Measurements from ENCODE around the gene C10orf67. TPM values are rescaled to one million over a fixed set of nuclear protein-coding genes. Genes with fewer than 3 reads are reported as not detected.

The C10orf67 gene
- total and polyA plus RNA-seq, 2 donors (not counting 1 experiment from before 2014, with no cell fraction given): not detected

GRCh38 chr10:23174074-23174976 is 170.3 kb downstream of the C10orf67 start:
- TF ChIP-seq EZH2 (IDR thresholded peaks at IDR 0.05; ENCODE audit: borderline replicate concordance, insufficient read depth, low read depth, low read length, poor library complexity, severe bottlenecking) (no peak), CTCF (IDR thresholded peaks at IDR 0.05) (no peak)
- Mint-ChIP-seq H3K4me1 (peaks cover 3% of the 10 kb centered on the region), H3K9me3 (ENCODE audit: insufficient read depth) (no peaks in the 10 kb centered on the region), H3K27ac (no peak overlapping the region), H3K27me3 (peaks cover 68% of the 10 kb centered on the region), H3K4me3 (no peak overlapping the region)
- no peak overlapping the region for H2AFZ ChIP-seq (ENCODE audit: insufficient read depth, low read depth, low read length, poor library complexity, severe bottlenecking)
- ChIA-PET CTCF (interaction anchor here (1.0 to 1.1 kb wide), 2 partner anchors 16 to 119 kb away, joined by 3 to 4 read pairs; no protein-coding TSS in a partner anchor), POLR2A (no interaction called here)
- 8% methylated on average over 88 of the region's 88 CpGs for WGBS (ENCODE audit: insufficient coverage)
- peaks cover 0 to 4% (median 0%) of the 10 kb centered on the region in 3 donors for H3K9me3 ChIP-seq (ENCODE audit: control extremely low read depth in 1 of 3, control insufficient read depth in 2 of 3, insufficient read depth in 1 of 3, low read length in 2 of 3)
- DNase-seq: no peak
- H3K4me1 ChIP-seq (ENCODE audit: control insufficient read depth in 2 of 2, insufficient read depth in 2 of 2, low read length in 2 of 2): peaks cover 0 to 5% of the 10 kb centered on the region in 2 donors
- H3K79me2 ChIP-seq (ENCODE audit: control insufficient read depth, insufficient read depth, low read length): no peaks in the 10 kb centered on the region
- no peaks in the 10 kb centered on the region for H3K36me3 ChIP-seq (replicated peaks in 1 of 2; ENCODE audit: control extremely low read depth in 1 of 2, control insufficient read depth in 1 of 2, extremely low read depth in 1 of 2, insufficient read depth in 2 of 2, low read length in 1 of 2)
- H3K27me3 ChIP-seq (replicated peaks in 1 of 4; ENCODE audit: control extremely low read depth in 1 of 4, control insufficient read depth in 3 of 4, insufficient read depth in 4 of 4, low read length in 3 of 4): peaks cover 0 to 39% (median 23%) of the 10 kb centered on the region in 4 experiments
- H3K4me2 ChIP-seq (replicated peaks; ENCODE audit: low read depth, low read length, poor library complexity, severe bottlenecking): no peak overlapping the region
- ATAC-seq (ENCODE audit: low read depth): no peak
- no peaks in the 10 kb centered on the region for H4K20me1 ChIP-seq (ENCODE audit: control insufficient read depth, insufficient read depth, low read length, poor library complexity, severe bottlenecking)
- H3K4me3 ChIP-seq (ENCODE audit: control extremely low read depth in 1 of 5, extremely low read depth in 1 of 5, insufficient read depth in 1 of 5, low read depth in 2 of 5, low read length in 4 of 5): no peak overlapping the region
- no peak overlapping the region for H3K27ac ChIP-seq (ENCODE audit: low read length in 2 of 2)
- H3K9ac ChIP-seq (ENCODE audit: low read length): no peak overlapping the region
- intact Hi-C loops (cut with micrococcal nuclease): no loop called here
